GM12864 (cell line): Measurements from ENCODE around the gene VPS45.

Experiments
- DNase-seq: peaks from one replicate; pipeline ENCODE4 v3.0.0-alpha.2; 2011; ENCODE audit warnings: low read depth
- H3K4me3 ChIP-seq: 2 replicates; pipeline ENCODE4 v1.5.1; 2011; ENCODE audit warnings: mild to moderate bottlenecking, low read depth, low read length, control low read depth
- TF ChIP-seq, protein P1 (sequence below): IDR thresholded peaks from 2 replicates; pipeline ENCODE4 v1.5.1; 2011; ENCODE audit warnings: low read depth, mild to moderate bottlenecking, moderate library complexity, low read length, control low read depth, inconsistent platforms; ENCODE audit errors: missing control alignments

VPS45 gene

DNA sequence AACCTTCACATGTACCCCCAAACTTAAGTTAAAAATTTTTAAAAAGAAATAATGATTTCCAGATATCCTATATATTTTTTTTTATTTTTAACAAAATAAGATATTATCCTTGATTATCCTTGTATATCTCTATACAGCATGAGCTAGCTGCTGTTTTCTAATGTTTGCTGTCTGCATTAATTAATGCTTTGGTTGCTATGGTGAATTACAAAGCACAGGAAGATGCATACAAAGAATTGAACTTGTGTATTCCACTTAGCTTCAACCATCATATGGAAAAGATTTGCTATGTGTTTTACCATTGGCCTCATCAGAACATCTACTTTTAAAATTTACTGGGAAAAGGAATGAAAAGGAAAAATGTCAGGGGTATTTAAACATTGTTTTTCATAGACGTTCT is 35.4 kb downstream of the VPS45 start:
- TF ChIP-seq, protein P1, sequence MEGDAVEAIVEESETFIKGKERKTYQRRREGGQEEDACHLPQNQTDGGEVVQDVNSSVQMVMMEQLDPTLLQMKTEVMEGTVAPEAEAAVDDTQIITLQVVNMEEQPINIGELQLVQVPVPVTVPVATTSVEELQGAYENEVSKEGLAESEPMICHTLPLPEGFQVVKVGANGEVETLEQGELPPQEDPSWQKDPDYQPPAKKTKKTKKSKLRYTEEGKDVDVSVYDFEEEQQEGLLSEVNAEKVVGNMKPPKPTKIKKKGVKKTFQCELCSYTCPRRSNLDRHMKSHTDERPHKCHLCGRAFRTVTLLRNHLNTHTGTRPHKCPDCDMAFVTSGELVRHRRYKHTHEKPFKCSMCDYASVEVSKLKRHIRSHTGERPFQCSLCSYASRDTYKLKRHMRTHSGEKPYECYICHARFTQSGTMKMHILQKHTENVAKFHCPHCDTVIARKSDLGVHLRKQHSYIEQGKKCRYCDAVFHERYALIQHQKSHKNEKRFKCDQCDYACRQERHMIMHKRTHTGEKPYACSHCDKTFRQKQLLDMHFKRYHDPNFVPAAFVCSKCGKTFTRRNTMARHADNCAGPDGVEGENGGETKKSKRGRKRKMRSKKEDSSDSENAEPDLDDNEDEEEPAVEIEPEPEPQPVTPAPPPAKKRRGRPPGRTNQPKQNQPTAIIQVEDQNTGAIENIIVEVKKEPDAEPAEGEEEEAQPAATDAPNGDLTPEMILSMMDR = no peak
- DNase-seq = no peak
- no peak overlapping the region for H3K4me3 ChIP-seq

DNA sequence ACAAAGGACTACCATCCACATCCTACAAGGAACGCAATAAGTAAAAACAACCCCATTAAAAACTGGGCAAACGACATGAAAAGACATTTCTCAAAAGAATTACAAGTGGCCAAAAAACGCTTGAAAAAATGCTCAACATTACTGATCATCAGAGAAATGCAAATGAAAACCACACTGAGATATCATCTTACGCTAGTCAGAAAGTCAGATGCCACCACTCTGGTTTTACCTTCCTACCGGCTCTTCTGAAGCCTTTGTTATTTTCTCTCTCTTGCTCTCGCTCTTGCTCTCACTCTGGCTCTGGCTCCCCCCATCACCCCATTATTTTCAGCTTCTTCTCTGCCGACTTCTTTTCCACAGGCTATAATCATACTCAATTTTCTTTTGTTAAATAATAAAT is 38.8 kb downstream of the VPS45 start:
- no peak overlapping the region for H3K4me3 ChIP-seq
- TF ChIP-seq, protein P1 = no peak
- DNase-seq = no peak

DNA sequence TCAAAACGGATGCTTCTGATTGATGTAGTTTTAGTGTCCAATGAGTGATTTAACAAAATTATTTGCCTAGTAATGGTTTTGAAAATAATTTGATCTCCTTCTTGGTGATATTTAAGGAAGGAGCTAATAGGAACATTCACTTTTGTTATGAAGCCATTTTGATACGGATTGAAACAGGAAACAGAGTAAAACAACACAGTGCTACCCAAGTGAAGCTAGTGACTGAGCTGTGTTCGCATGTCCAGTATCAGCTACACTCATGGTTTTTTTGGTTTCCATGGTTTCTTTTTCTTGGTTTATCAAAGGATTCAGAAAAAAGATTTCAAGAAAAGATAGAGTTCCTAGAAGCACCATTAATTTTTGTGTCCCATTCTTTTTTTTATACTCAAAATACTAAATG is 42.0 kb downstream of the VPS45 start:
- TF ChIP-seq, protein P1 = no peak
- no peak overlapping the region for H3K4me3 ChIP-seq
- DNase-seq = no peak

DNA sequence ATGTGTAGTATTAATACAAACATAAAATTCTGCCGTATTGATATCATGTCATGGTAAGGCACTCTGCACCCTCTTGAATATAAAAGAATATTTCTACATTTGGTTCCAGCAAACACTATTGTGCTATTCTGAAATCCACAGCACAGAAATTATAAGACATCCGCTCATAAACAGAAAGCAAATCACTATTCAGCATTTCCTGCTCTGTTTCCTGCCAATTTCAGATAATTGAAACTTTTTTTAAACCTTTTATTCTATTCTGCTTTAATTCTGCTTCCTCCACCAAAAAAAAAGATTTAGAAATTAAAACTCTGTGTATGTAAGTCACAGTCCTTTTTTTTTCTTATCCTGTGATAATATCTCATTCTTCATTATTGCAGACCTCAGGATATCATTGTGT is 42.5 kb downstream of the VPS45 start:
- no peak for DNase-seq
- H3K4me3 ChIP-seq = no peak overlapping the region
- TF ChIP-seq, protein P1 = no peak

DNA sequence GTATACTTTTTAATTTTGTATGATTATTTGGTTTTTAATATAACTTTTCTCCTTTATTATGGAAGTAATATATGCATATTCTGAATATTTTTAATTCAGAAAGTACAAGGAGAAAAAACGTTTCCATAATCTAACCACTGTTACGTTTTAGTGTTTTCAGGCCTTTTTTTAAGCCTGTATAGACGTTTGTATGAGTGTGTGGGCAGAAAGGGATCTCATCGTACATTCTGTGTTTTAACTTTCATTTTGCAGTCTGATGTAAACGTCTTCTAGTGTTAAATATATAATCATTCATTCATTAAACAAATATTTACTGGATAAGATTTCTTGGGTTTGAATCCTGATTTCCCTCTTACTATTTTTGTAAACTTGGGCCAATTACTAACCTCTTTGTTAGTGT is 44.1 kb downstream of the VPS45 start:
- TF ChIP-seq, protein P1 = no peak
- DNase-seq = no peak

DNA sequence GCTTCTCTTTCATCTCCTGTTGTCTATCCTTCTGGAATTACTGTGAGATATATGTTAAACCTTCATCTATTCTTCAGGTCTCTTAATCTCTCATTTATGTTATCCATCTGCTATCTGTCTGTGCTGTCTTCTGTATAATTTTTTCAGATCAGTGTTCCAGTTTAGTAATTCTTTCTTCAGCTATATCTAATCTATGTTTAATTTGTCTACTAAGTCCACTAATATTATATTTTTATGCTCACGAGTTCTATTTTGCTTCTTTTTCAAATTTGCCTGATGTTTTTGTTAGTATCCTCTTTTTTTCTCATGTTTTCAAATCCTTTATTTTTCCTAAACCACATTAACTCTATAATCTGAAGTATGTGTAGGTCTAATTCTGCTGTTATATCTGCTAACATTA is 47.5 kb downstream of the VPS45 start:
- no peak for DNase-seq
- TF ChIP-seq, protein P1 = no peak

More for the DNA sequence above, 44.1 kb downstream of the VPS45 start:
- H3K4me3 ChIP-seq = no peak overlapping the region

DNA sequence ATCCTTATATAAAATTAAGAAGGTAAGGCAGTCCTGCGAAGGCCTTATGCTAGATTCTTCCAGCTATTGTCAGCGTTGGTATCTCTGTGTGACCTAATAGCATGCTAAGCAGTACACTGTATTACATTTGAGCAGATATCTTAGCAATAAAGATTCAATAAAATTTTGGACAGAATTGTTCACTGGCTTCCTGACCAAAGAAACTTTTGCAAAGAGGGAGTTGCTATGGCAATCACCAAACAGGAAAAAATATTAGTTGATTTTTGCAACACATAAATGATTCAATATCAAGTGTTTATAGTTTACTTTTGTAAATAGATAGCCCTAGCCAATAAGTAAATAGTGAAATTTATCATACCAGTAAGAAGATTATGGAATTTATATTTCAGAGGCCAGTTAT is 51.1 kb downstream of the VPS45 start:
- H3K4me3 ChIP-seq = no peak overlapping the region
- DNase-seq = no peak
- TF ChIP-seq, protein P1 = no peak

More for the DNA sequence above, 47.5 kb downstream of the VPS45 start:
- H3K4me3 ChIP-seq = no peak overlapping the region
